CD14-positive monocyte (primary cell): ENCODE data around the gene RILPL1. TPM values are rescaled to one million over a fixed set of nuclear protein-coding genes. Genes with fewer than 3 reads are reported as not detected.

Experiments used
- DNase-seq, 3 donors: peaks; one replicate each; pipeline ENCODE4 v3.0.0-alpha.2; 2011 to 2022
- H2AFZ ChIP-seq: 2 replicates; pipeline ENCODE4 v1.6.0; 2012; ENCODE audit warnings: mild to moderate bottlenecking, low read depth, low read length, inconsistent platforms; ENCODE audit not compliant: insufficient read depth, poor library complexity, severe bottlenecking
- H3K27ac ChIP-seq, 2 donors: 1 replicate in 1 of 2; 2 replicates in 1 of 2; pipeline ENCODE4 v1.5.1; 2012 to 2013; ENCODE audit warnings: low read length in 2 of 2, control low read depth in 1 of 2, inconsistent platforms in 1 of 2, low read depth in 1 of 2, mild to moderate bottlenecking in 1 of 2
- H3K27me3 ChIP-seq, 2 donors: one replicate each; pipeline versions ENCODE4 v1.6.0 to v1.6.1; 2011 to 2013; ENCODE audit warnings: low read length in 2 of 2; ENCODE audit not compliant: control insufficient read depth in 2 of 2, insufficient read depth in 2 of 2
- H3K36me3 ChIP-seq, 2 donors: replicated peaks in 1 of 2; 1 replicate in 1 of 2; 2 replicates in 1 of 2; pipeline versions ENCODE4 v1.5.1 to v1.6.1; 2012 to 2013; ENCODE audit warnings: low read length in 2 of 2, control low read depth in 1 of 2, inconsistent platforms in 1 of 2, mild to moderate bottlenecking in 1 of 2; ENCODE audit not compliant: insufficient read depth in 2 of 2, control insufficient read depth in 1 of 2
- H3K4me1 ChIP-seq, 2 donors: 1 replicate in 1 of 2; 2 replicates in 1 of 2; pipeline versions ENCODE4 v1.5.1 to v1.6.1; 2012 to 2013; ENCODE audit warnings: low read length in 2 of 2, control low read depth in 1 of 2, inconsistent platforms in 1 of 2, mild to moderate bottlenecking in 1 of 2, moderate library complexity in 1 of 2; ENCODE audit not compliant: insufficient read depth in 2 of 2, control insufficient read depth in 1 of 2
- H3K4me2 ChIP-seq: replicated peaks from 2 replicates; pipeline ENCODE3; 2012; ENCODE audit warnings: low read length, moderate library complexity, mild to moderate bottlenecking; ENCODE audit not compliant: poor library complexity, severe bottlenecking; ENCODE audit errors: extremely low read depth
- H3K4me3 ChIP-seq, 3 experiments: fragments of 200-600 bp in 1 of 3; sonication (generic) in 1 of 3; replicated peaks in 1 of 3; 1 replicate in 2 of 3; 2 replicates in 1 of 3; pipeline ENCODE4 v1.5.1; 2011 to 2013; ENCODE audit warnings: low read length in 3 of 3, mild to moderate bottlenecking in 3 of 3, control low read depth in 2 of 3, low read depth in 2 of 3, inconsistent platforms in 1 of 3, moderate library complexity in 1 of 3
- H3K79me2 ChIP-seq: 2 replicates; pipeline ENCODE4 v1.6.0; 2012; ENCODE audit warnings: mild to moderate bottlenecking, control low read depth, inconsistent platforms, low read length, moderate library complexity; ENCODE audit not compliant: insufficient read depth
- H3K9ac ChIP-seq: 2 replicates; pipeline ENCODE4 v1.6.0; 2017; ENCODE audit warnings: low read length, mild to moderate bottlenecking; ENCODE audit not compliant: insufficient read depth, poor library complexity, severe bottlenecking
- H3K9me3 ChIP-seq, 2 donors: replicated peaks in 1 of 2; 1 replicate in 1 of 2; 2 replicates in 1 of 2; pipeline versions ENCODE4 v1.5.1 to v1.6.1; 2012 to 2013; ENCODE audit warnings: low read length in 2 of 2, control low read depth in 1 of 2; ENCODE audit not compliant: control insufficient read depth in 1 of 2, insufficient read depth in 1 of 2
- H4K20me1 ChIP-seq: 2 replicates; pipeline ENCODE4 v1.6.0; 2012; ENCODE audit warnings: mild to moderate bottlenecking, low read length, control low read depth, moderate library complexity; ENCODE audit not compliant: insufficient read depth
- H3K27ac Mint-ChIP-seq, 7 donors: one replicate each; pipeline ENCODE4 v1.8.0; 2020; ENCODE audit warnings: mild to moderate bottlenecking in 7 of 7, mixed read lengths in 7 of 7, moderate library complexity in 6 of 7, inconsistent platforms in 2 of 7
- H3K27me3 Mint-ChIP-seq, 3 donors: one replicate each; pipeline ENCODE4 v1.8.0; 2021 to 2022; ENCODE audit warnings: low read depth in 3 of 3, mild to moderate bottlenecking in 3 of 3, mixed read lengths in 3 of 3, moderate library complexity in 3 of 3, inconsistent platforms in 1 of 3
- H3K36me3 Mint-ChIP-seq, 2 donors: one replicate each; pipeline ENCODE4 v1.8.0; 2020; ENCODE audit warnings: mixed read lengths in 2 of 2, inconsistent platforms in 1 of 2, mild to moderate bottlenecking in 1 of 2
- H3K4me1 Mint-ChIP-seq: one replicate; pipeline ENCODE4 v1.8.0; 2020; ENCODE audit warnings: mild to moderate bottlenecking, mixed read lengths
- H3K4me3 Mint-ChIP-seq, 2 donors: one replicate each; pipeline ENCODE4 v1.8.0; 2020; ENCODE audit warnings: mild to moderate bottlenecking in 2 of 2, mixed read lengths in 2 of 2, moderate library complexity in 1 of 2
- H3K9me3 Mint-ChIP-seq, 7 donors: one replicate each; pipeline ENCODE4 v1.8.0; 2020 to 2022; ENCODE audit warnings: mixed read lengths in 7 of 7, mild to moderate bottlenecking in 6 of 7, moderate library complexity in 6 of 7, inconsistent platforms in 2 of 7
- WGBS: methylation state at CpG from one replicate; pipeline ENCODE4 v1.1.5; 2013; ENCODE audit warnings: missing lambda C conversion rate; ENCODE audit not compliant: insufficient coverage; 5-methylcytosine and 5-hydroxymethylcytosine counted together
- intact Hi-C, 2 donors: fragments of 100-400 bp; cut with micrococcal nuclease; formaldehyde crosslinking; loops; one replicate each; pipeline versions ENCODE4 v1.15.0 to v1.15.1; 2023
- polyA plus RNA-seq, 3 donors: library from polyadenylated mRNA; depleted of rRNA in 1 of 3; unstranded in 2 of 3; stranded (reverse) in 1 of 3; fragments of 300-500 nt in 2 of 3; fragments of >200 nt in 1 of 3; fragmentation: Illumina TruSeq in 2 of 3; gene quantifications; 1 replicate in 2 of 3; 2 replicates in 1 of 3; pipeline ENCODE4 v1.2.3, GENCODE V29; 2012 to 2021
- TF ChIP-seq, protein P1 (sequence below): fragments of 200-600 bp; IDR thresholded peaks from one replicate; pipeline ENCODE4 v1.8.0; 2022; ENCODE audit warnings: antibody characterized with exemption, mild to moderate bottlenecking

RILPL1 gene
- polyA plus RNA-seq, 3 donors: 1.2 TPM; not detected in 2

- Histone ChIP-seq H3K79me2 (peaks cover 64% of the 10 kb centered on the region), H3K27me3 (no peaks in the 10 kb centered on the region), H3K9me3 (no peaks in the 10 kb centered on the region), H3K4me2 (peak within 1 kb of the TSS; percentile 70), H3K9ac (peak within 1 kb of the TSS; percentile 96), H3K4me1 (peaks cover 52 to 55% of the 10 kb centered on the region in 2 donors), H3K27ac (peak within 1 kb of the TSS; percentile 96 to 97), H3K4me3 (peak within 1 kb of the TSS; percentile 72 to 98 (median 93)), H2AFZ (peak within 1 kb of the TSS; percentile 70), H4K20me1 (peaks cover 50% of the 10 kb centered on the region), H3K36me3 (peaks cover under 1 to 2% of the 10 kb centered on the region in 2 donors)
- H3K9me3 Mint-ChIP-seq: peaks cover 0 to 2% (median 0%) of the 10 kb centered on the region in 7 donors
- peak within 1 kb of the TSS; percentile 98 to 99 for H3K4me3 Mint-ChIP-seq
- H3K36me3 Mint-ChIP-seq: peaks cover 9 to 24% of the 10 kb centered on the region in 2 donors
- peaks cover 56% of the 10 kb centered on the region for H3K4me1 Mint-ChIP-seq
- H3K27ac Mint-ChIP-seq: peak within 1 kb of the TSS; percentile 98 to 100 (median 99)
- intact Hi-C loops: no loop called here
- TF ChIP-seq, protein P1, sequence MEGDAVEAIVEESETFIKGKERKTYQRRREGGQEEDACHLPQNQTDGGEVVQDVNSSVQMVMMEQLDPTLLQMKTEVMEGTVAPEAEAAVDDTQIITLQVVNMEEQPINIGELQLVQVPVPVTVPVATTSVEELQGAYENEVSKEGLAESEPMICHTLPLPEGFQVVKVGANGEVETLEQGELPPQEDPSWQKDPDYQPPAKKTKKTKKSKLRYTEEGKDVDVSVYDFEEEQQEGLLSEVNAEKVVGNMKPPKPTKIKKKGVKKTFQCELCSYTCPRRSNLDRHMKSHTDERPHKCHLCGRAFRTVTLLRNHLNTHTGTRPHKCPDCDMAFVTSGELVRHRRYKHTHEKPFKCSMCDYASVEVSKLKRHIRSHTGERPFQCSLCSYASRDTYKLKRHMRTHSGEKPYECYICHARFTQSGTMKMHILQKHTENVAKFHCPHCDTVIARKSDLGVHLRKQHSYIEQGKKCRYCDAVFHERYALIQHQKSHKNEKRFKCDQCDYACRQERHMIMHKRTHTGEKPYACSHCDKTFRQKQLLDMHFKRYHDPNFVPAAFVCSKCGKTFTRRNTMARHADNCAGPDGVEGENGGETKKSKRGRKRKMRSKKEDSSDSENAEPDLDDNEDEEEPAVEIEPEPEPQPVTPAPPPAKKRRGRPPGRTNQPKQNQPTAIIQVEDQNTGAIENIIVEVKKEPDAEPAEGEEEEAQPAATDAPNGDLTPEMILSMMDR: no peak
- no peaks in the 10 kb centered on the region for H3K27me3 Mint-ChIP-seq
- WGBS: under 1% methylated on average over 59 of the region's 69 CpGs
- DNase-seq: peak; percentile 96 to 99 (median 98)
Measured at GRCh38 chr12:123436017-123436964, 97.2 kb downstream of the RILPL1 start, which contains the start of gene RILPL2. Gene RILPL2, minus strand, starts transcription at chr12:123436684. Its CDS starts 264 bp downstream, at chr12:123436420.

GRCh38 chr12:123435636-123436016 is 97.9 kb downstream of the RILPL1 start:
- Mint-ChIP-seq H3K36me3 (peaks cover 15 to 30% of the 10 kb centered on the region in 2 donors), H3K27ac (peak overlapping the region; percentile 98 to 100 (median 99)), H3K27me3 (no peaks in the 10 kb centered on the region), H3K4me3 (peak overlapping the region; percentile 98 to 99), H3K4me1 (peaks cover 61% of the 10 kb centered on the region), H3K9me3 (peaks cover 0 to 2% (median 0%) of the 10 kb centered on the region in 7 donors)
- no peaks in the 10 kb centered on the region for H3K9me3 ChIP-seq
- peaks cover 57% of the 10 kb centered on the region for H4K20me1 ChIP-seq
- intact Hi-C loops: no loop called here
- H3K36me3 ChIP-seq: peaks cover 6 to 8% of the 10 kb centered on the region in 2 donors
- H3K27ac ChIP-seq: peak overlapping the region; percentile 96 to 97
- H3K4me2 ChIP-seq: peak overlapping the region; percentile 70
- TF ChIP-seq, protein P1: no peak
- WGBS: 27% methylated on average over 3 of the region's 5 CpGs
- H3K4me3 ChIP-seq: peak overlapping the region; percentile 72 to 98 (median 93)
- no peak overlapping the region for H2AFZ ChIP-seq
- no peaks in the 10 kb centered on the region for H3K27me3 ChIP-seq
- no peak for DNase-seq
- peak overlapping the region; percentile 96 for H3K9ac ChIP-seq
- H3K79me2 ChIP-seq: peaks cover 70% of the 10 kb centered on the region
- H3K4me1 ChIP-seq: peaks cover 56 to 58% of the 10 kb centered on the region in 2 donors
